Hematopoietic multipotent progenitor cell treated with erythropoietin and hydrocortisone succinate and interleukin-3 and kit ligand, for 15 days (in vitro differentiated cells): ENCODE results near the gene SYNDIG1L.

ENCODE experiments used
- DNase-seq: peaks from one replicate; pipeline ENCODE4 v3.0.0-alpha.2; 2015; ENCODE audit warnings: low spot score

Gene SYNDIG1L

DNA sequence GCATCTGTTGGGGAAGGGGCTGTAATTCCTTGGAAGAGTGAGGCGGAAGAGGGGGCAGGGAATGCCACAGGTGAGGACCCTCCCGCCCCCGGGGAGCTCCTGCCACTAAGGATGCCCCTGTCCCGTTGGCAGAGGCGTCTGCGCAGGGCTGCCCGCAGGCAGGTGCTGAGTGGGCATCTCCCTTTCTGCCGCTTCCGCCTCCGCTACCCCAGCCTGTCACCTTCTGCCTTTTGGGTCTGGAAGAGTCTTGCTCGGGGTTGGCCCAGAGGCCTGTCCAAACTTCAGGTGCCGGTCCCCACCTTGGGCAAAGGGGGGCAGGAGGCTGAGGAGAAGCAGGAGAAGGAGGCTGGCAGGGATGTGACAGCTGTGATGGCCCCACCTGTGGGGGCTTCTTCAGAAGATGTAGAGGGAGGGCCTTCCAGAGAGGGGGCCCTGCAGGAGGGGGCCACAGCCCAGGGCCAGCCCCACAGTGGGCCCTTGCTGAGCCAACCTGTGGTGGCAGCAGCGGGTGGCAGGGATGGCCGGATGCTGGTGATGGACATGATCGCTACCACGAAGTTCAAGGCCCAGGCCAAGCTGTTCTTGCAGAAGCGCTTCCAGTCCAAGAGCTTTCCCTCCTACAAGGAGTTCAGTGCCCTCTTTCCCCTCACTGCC, 67.7 kb downstream of the SYNDIG1L start:
- DNase-seq = no peak

DNA sequence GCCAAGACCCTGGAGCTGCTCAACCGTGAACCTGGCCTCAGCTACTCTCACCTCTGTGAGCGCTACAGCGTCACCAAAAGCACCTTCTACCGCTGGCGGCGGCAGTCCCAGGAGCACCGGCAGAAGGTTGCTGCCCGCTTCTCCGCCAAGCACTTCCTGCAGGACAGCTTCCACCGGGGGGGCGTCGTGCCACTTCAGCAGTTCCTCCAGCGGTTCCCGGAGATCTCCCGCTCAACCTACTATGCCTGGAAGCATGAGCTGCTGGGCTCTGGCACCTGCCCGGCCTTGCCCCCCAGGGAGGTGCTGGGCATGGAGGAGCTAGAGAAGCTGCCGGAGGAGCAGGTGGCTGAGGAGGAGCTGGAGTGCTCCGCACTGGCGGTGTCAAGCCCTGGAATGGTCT, 68.4 kb downstream of the SYNDIG1L start:
- DNase-seq = no peak

DNA sequence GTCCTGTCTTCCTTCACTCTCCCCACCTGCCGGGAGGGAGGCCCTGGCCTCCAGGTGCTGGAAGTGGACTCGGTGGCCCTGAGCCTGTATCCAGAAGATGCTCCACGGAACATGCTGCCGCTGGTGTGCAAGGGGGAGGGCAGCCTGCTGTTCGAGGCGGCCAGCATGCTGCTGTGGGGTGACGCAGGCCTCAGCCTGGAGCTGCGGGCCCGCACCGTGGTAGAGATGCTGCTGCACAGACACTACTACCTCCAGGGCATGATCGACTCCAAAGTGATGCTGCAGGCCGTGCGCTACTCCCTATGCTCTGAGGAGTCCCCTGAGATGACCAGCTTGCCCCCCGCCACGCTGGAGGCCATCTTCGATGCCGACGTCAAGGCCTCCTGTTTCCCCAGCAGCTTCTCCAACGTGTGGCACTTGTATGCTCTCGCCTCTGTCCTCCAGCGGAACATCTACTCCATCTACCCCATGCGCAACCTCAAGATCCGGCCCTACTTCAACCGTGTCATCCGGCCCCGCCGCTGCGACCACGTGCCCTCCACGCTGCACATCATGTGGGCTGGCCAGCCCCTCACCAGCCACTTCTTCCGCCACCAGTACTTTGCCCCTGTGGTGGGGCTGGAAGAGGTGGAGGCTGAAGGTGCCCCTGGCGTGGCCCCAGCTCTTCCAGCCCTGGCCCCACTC, 69.0 kb downstream of the SYNDIG1L start:
- no peak for DNase-seq
